ENCODE results near the gene ANGPTL7.

The ANGPTL7 gene

DNA sequence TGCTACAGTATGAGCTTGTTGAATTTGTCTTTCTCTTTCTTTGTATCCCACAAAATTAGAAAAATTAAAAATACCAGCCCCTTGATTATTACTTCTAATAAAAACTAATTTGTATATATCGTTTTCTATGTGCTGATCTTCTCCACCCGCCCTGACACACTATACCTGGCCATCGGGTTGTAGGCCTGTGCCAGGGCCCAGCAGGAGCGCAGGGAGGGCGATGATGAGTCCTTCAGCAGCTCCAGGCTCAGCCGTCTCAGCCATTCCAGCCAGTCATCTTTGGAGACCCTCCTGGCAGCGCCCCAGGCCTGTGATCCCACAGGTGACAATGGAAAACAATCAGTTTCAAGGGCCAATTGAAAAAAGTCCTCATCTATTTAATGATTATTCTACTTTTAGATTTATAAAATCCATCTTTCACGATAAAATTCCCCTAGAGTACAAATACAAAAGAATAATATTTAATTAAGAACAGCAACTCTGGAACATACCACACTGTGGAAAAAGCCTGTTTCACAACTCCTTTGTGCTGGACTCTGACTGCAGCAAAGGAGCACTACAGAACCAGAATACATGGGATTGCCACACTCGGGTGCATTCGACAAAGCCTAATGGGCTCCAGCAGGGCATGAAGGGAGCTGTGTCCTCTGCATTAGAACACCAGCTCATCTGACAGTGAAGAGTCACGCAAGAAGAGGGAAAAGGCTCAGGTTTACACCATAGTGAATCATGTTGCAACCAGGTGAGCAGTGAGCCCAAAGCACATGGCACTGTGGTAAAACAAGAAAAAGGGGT is 15.4 kb downstream of the ANGPTL7 start:
- DNase-seq (ENCODE audit: low spot score) = no peak

DNA sequence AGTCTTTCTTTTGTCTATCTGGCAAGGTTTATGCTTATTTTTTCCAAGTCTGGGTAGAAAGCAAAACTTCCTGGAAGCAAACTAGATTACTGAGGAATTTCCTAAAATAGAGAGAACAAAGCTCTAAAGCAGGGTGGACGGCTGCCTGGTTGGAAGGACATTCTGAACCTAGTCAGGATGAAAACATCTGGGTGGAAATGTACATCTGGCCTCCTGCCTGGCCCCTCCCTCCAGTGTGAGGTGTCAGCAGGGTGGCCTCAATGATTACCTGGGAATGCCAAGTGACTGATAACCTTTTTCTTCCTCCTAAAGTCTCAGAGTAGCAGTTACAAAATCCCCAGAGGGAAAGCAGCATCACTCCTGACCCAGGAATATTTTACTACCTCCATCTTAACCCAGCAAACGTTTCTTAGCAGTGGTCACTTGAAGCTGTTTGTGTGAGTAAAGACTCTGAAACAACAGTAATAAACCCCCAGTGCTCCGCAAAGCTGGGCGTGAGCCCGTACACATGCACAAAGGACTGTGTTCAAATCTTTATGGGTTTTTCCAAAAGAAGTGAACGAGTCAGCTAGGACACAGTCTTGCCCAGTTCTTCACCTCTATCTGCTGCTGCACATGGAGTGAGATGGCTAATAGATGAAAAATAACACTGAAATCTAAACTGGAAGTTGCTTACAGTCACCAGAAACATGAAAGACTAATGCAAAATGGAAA is 18.9 kb downstream of the ANGPTL7 start:
- no peak for DNase-seq (ENCODE audit: low spot score)

DNA sequence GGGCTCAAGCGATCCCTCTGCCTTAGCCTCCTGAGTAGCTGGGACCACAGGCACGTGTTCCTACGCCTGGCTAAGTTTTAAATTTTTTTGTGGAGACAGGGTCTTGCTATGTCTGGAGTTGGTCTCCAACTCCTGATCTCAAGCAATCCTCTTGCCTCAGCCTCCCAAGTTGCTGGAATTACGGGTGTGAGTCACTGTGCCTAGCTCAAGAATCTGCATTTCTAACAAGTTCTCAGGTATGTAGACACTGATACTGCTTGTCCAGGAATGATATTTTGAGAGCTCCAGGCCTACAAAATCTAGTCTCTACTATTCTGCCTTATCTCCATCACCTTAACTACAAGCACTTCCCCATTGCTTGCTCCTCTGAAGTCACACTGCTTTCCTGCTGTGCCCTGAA is 22.3 kb downstream of the ANGPTL7 start:
- no peak for DNase-seq (ENCODE audit: low spot score)

DNA sequence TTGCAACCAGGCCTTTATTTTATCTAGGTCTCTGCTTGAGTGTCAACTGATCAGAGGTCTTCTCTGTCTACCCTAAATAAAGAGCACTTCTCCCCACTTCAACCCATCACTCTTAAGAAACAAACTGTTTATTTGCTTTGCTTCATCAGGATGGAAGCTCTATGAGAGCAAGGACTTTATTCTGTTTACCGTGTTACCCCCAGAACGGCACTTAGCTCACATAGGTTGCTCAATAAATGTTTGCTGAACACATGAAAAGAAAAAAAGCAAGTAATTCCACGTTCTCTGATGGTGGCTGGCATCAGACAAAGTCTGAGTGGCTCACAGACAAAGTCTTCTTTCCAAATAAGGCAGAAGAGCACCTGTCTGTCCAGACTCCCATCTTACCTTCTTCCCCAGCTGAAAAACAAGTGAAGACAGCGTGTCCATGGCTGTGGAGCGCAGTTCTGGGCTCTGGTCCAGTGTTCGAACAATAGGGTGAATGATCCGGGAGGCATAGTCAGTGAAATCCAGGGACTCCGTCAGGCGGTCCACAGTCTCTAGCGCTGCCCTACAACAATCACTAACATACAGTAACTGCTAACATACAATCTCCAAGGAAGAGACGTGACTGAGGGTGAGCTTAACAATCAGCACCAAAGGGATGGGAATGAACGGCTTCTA is 22.9 kb downstream of the ANGPTL7 start:
- no peak for DNase-seq (ENCODE audit: low spot score)

DNA sequence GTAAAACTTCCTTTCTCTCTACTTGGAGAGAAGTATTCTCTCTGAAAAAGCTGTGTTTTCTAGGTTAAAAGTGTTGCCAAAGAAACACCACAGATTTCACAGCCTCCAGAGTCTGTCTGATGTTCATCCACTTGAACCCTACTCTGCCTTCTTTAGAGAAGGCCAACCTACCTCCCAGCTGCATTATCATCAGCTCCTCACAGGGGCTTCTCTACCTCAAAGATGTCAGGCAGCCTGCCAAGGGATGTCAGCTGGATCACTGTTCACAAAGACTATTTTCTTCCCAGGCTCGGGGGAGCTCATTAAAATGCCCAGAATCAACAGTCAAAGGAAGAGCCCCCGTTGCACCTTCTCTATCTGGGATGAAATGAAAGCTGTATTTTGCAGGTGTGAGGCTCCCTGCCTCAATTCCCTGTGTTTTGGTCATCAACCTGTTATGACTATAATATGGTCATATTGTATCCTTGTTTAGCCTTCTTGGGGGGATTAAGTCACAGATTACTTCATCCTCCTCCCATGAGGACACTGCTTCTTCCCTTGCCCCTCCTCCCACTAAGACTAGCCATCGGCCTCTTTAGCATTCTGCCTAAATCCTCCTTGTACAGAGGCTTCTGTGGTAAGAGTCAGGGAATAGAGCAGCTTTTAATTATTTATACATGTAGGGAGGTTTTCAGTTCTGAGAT is 25.7 kb downstream of the ANGPTL7 start:
- DNase-seq (ENCODE audit: low spot score) = no peak

DNA sequence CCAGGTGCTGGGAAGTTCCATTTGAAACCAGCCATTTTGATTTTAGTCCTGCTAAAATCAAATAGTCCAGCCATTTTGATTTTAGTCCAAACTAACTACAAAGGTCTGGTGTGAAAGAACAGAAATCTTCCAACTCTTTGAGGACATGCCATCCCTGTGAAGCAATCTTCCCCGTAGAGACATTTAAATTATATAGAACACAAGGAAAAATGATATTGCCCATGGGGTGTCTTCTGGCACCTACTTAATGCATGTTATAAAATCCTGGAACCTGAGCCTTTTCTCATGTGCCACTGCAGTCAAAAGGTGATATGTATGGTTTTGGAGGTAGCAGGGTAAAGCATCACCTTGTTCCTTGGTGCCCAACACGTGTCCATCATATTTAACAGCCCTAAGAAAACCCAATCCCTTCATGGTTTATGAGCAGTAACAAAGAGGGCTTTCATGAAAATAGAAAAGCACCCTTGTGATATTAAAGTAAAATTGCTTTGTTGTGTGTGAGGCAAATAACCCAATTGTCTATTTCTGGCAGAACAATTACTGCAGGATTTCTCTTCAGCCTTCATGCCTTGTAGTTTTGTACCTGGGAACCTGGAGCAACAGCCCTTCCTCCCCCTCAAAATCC is 26.3 kb downstream of the ANGPTL7 start:
- DNase-seq (ENCODE audit: low spot score) = no peak

DNA sequence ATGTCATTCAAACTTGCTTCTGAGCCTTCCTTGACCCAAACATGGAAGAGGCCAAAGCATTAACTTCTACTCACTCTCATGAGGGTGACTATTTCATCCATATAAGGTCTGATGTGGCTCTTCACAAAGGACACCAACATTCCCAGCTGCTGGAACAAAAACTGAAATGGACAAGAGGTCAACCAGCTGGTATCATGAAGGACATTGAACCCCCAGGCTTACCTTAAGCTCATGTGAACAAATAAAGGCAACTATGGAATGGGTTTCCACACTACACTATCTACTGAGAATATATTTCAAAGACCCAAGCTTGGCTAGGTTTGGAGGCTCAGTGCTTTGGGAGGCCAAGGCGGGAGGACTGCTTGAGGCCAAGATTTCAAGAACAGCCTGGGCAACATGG is 26.9 kb downstream of the ANGPTL7 start:
- no peak for DNase-seq (ENCODE audit: low spot score)

DNA sequence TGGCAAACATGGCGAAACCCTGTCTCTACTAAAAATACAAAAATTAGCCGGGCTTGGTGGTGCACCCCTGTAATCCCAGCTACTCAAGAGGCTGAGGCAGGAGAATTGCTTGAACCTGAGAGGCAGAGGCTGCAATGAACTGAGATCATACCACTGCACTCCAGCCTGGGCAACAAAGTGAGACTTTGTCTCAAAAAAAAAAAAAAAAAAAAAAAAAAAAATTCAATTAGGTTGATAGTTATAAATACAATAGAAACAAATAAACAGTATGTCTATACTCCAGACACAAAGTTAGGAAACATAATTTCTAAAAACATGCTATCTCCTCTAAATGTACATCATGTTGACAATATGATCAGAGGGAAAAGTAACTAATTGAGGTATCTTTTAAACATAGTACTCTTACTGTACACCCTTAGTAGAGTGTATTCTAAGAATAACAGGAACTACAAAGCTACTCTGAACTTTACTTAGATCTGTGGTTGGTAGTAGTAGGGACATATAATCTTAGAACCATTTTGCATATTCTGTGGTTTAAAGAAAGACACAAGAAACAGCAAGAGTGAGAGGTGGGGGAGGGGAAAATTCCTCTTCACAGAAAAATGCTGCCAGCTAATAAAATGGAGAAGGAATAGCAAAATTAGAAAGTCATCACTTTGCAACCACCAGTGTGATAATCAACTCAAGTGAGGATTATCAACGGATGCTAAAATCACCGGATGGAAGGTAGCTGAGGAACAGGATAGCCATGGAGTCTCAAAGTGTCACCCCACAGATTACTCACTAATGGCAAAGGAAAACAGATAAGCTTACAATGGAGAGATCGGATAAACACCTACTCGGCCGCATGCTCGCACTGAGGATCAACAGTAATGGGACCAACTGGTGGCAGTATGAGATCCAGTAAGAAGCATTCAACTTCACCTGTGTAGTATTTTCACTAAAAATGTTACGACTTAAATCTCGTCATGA is 38.2 kb downstream of the ANGPTL7 start:
- DNase-seq (ENCODE audit: low spot score) = no peak

DNA sequence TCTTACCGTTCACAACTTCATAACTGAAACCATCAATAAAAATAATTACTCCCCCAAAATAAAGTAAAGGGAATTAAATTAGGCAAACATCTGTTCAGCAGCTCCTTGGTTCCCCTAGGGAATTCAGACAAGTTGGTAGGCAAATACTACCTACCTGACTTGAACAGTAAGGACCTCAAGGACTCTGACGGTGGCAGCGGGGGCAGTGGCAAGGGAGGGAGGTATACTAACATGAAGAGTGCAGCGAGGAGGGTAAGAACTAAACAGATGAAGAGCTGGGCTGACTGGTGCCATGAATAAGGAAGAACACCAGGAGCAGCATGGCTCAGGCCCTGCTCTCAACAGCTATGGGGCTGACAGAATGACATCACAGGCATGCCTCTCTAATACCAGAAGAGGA is 40.0 kb downstream of the ANGPTL7 start:
- no peak for DNase-seq (ENCODE audit: low spot score)

DNA sequence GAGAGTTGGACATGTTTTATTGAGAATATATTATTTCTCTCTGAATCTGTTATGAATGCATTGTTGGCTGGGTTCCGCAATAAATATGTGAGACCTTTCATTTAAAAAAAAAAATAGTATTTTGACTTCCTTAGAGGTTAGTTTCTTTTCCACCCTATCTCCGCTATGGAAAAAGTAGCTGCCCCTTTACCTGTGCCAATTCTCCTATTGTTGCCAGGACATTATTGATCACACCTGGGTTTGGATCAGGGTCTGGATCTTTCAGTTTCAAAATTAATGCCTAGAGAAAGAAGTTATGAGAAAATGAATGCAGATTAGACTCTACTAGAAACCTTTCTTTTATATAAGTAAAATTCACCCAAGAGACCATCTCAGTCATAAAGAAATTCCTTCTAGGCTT is 44.1 kb downstream of the ANGPTL7 start:
- DNase-seq (ENCODE audit: low spot score) = no peak

DNA sequence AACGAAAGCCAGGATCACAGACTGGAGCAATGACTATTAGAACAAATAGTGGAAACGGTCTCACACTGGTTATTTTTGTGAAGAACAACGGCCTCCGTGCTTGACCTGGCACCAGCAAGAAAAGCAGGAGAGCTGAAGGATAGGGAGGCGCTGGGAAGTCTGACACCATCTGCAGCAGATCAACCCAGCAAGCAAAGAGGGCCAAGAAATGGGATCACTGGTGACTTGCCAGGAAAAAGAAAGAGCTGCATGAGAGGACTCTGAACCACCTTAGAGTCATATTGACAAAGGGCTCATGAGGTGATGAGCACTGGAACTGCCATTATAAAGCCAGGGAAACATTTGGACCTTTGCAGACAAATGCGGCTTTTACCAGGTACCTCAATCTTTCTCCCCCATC is 48.2 kb downstream of the ANGPTL7 start:
- DNase-seq (ENCODE audit: low spot score) = no peak

DNA sequence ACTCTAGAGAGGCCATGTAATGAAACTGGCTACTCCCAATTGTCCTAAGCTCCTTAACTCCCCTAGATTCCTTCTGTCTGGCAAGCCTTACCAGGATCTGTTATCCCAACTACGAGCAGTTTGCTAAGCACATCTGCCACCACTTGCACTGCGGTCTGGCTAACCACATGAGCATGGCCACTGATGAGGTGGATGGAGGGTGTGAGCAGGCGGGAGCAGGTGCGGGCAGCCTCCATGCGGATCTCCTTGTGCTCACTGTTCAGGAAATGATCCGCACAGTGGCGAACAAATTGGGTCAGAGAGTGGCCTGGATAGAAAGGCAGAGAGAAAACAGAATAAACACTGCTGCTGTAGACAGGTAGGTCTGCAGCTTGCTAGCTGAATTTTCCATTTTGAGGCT is 49.2 kb downstream of the ANGPTL7 start:
- no peak for DNase-seq (ENCODE audit: low spot score)

DNA sequence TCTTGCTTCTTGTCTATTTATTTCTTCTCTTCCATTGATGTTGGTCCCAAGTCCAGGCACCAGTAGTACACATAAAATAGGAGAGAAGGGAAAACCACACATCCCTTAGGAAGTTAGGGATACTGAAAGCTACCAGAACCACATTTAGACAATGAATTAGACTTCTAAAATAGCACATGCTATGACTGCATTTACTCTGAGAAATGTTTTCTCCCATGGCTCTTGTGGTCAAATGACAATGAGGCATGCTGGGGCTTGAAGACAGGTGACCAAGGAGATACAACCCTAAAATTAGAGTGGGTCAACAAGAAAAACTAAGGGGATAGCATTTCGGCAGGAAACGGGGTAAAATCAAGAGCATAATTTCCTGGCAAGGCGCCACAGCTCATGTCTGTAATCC is 56.1 kb downstream of the ANGPTL7 start:
- DNase-seq (ENCODE audit: low spot score) = no peak

Data from activated CD4-positive, alpha-beta T cell treated with anti-CD3 and anti-CD28 coated beads, Interleukin-2, Interleukin-4, amounts not matched to agents 100 ng/mL and 50 ng/mL, durations not matched to agents 16 hours and 8 hours (primary cell).